A549 (cell line): Measurements from ENCODE around the gene NOD2. TPM values are rescaled to one million over a fixed set of nuclear protein-coding genes. Genes with fewer than 3 reads are reported as not detected.

Experiments used
- ATAC-seq, 2 experiments: fragments of 200-7000 bp in 1 of 2; fragments of >200 bp in 1 of 2; cut with Nextera tagmentation in 1 of 2; cut with Tn5 transposase in 1 of 2; 3 replicates each; pipeline versions ENCODE4 v1.8.0 to v1.9.1; 2018 to 2020; ENCODE audit warnings: mild to moderate bottlenecking in 1 of 2, moderate library complexity in 1 of 2
- CTCF ChIA-PET: fragments of 300-600 bp; sonication (Branson Sonifier 250); formaldehyde crosslinking; extraction: SDS; loops from one replicate; lab custom pipeline; 2021; ENCODE audit warnings: antibody characterized with exemption, inconsistent platforms; lab: Yijun Ruan, JAX
- POLR2A ChIA-PET: fragments of 350-600 bp; formaldehyde crosslinking; extraction: SDS; loops from one replicate; lab custom pipeline; 2021; ENCODE audit warnings: antibody characterized with exemption, inconsistent platforms; lab: Yijun Ruan, JAX
- DNase-seq, 2 experiments: peaks; one replicate each; pipeline versions ENCODE4 v3.0.0 to v3.0.0-alpha.2; 2011 to 2016; ENCODE audit warnings: low read depth in 1 of 2, low spot score in 1 of 2
- FAIRE-seq: peaks from 2 replicates; lab custom pipeline; 2011; peaks lifted over from hg19 to GRCh38; lab: Jason Lieb, UNC
- H3K27ac ChIP-seq, 2 experiments: fragments of >200 bp; sonication (Bioruptor Twin); formaldehyde crosslinking; 3 replicates each; pipeline ENCODE4 v1.5.1; 2016 to 2017
- H3K4me1 ChIP-seq: fragments of >200 bp; sonication (Bioruptor Twin); formaldehyde crosslinking; 3 replicates; pipeline ENCODE4 v1.6.1; 2016
- H3K4me2 ChIP-seq: fragments of >200 bp; sonication (Bioruptor Twin); formaldehyde crosslinking; 3 replicates; pipeline ENCODE4 v1.6.1; 2016
- H3K4me3 ChIP-seq: fragments of >200 bp; sonication (Bioruptor Twin); formaldehyde crosslinking; 3 replicates; pipeline ENCODE4 v1.5.1; 2016
- H3K9me3 ChIP-seq: fragments of >200 bp; sonication (Bioruptor Twin); formaldehyde crosslinking; 3 replicates; pipeline ENCODE4 v1.6.1; 2016
- CEBPB ChIP-seq, 2 experiments: fragments of >200 bp in 1 of 2; sonication (Bioruptor Twin) in 1 of 2; formaldehyde crosslinking in 1 of 2; IDR thresholded peaks; 2 replicates each; pipeline ENCODE4 v1.6.1; 2012 to 2016
- CHD4 ChIP-seq: fragments of 200-600 bp; sonication (generic); IDR thresholded peaks from 2 replicates; pipeline ENCODE4 v1.6.1; 2016; ENCODE audit warnings: antibody characterized with exemption, mild to moderate bottlenecking, borderline replicate concordance
- ELK1 ChIP-seq: fragments of 150-350 bp; IDR thresholded peaks from 2 replicates; pipeline ENCODE4 v1.6.1; 2014; ENCODE audit warnings: low read depth, mild to moderate bottlenecking, low read length
- FOSB ChIP-seq: fragments of 250-450 bp; sonication (Bioruptor Pico); IDR thresholded peaks from 2 replicates; pipeline ENCODE4 v1.5.0; 2020; ENCODE audit warnings: mild to moderate bottlenecking, moderate library complexity
- HEYL ChIP-seq: fragments of 250-450 bp; sonication (Bioruptor Pico); IDR thresholded peaks from 2 replicates; pipeline ENCODE4 v1.8.0; 2021; ENCODE audit warnings: mild to moderate bottlenecking, moderate library complexity
- HOXB13 ChIP-seq: fragments of 250-450 bp; sonication (Bioruptor Pico); IDR thresholded peaks from 2 replicates; pipeline ENCODE4 v1.5.0; 2020; ENCODE audit warnings: low read depth, mild to moderate bottlenecking, moderate library complexity
- JUN ChIP-seq, 2 experiments: fragments of >200 bp; sonication (Bioruptor Twin); formaldehyde crosslinking; IDR thresholded peaks; 2 replicates in 1 of 2; 3 replicates in 1 of 2; pipeline ENCODE4 v1.6.1; 2016 to 2017
- KDM1A ChIP-seq: fragments of 200-600 bp; sonication (generic); IDR thresholded peaks from 2 replicates; pipeline ENCODE4 v1.6.1; 2016; ENCODE audit warnings: low read depth, mild to moderate bottlenecking
- MAZ ChIP-seq: fragments of 150-350 bp; IDR thresholded peaks from 2 replicates; pipeline ENCODE4 v1.6.1; 2014; ENCODE audit warnings: antibody characterized with exemption, low read depth, low read length, borderline replicate concordance
- NFE2L2 ChIP-seq: fragments of 150-350 bp; conservative IDR thresholded peaks from 2 replicates; pipeline ENCODE4 v1.6.1; 2014; ENCODE audit warnings: low read length
- NPAS2 ChIP-seq: fragments of 250-450 bp; sonication (Bioruptor Pico); IDR thresholded peaks from 2 replicates; pipeline ENCODE4 v1.8.0; 2022; ENCODE audit warnings: mild to moderate bottlenecking, moderate library complexity, borderline replicate concordance
- PHF8 ChIP-seq: fragments of 200-600 bp; sonication (generic); IDR thresholded peaks from 2 replicates; pipeline ENCODE4 v1.6.1; 2016; ENCODE audit warnings: low read depth, mild to moderate bottlenecking, antibody characterized with exemption, moderate library complexity, borderline replicate concordance
- POLR2A ChIP-seq: IDR thresholded peaks from 2 replicates; pipeline ENCODE4 v1.6.1; 2012; ENCODE audit warnings: mild to moderate bottlenecking, low read length
- RFX5 ChIP-seq: fragments of 450-650 bp; IDR thresholded peaks from 2 replicates; pipeline ENCODE4 v1.7.1; 2014; ENCODE audit warnings: antibody characterized with exemption, mild to moderate bottlenecking, moderate library complexity
- WGBS: methylation state at CpG from one replicate; pipeline ENCODE4 v1.1.6; 2017; ENCODE audit errors: missing lambda C conversion rate; 5-methylcytosine and 5-hydroxymethylcytosine counted together
- polyA plus RNA-seq, 4 experiments: library from polyadenylated mRNA; depleted of rRNA in 3 of 4; stranded (reverse); fragments of >200 nt; fragmentation: RNase III in 1 of 4; extraction: RNeasy Plus Mini Kit Qiagen cat#74134 plus additional on column Dnase treatment in 1 of 4; gene quantifications; 2 replicates in 3 of 4; 3 replicates in 1 of 4; pipeline ENCODE4 v1.2.3, GENCODE V29; 2011 to 2017
- TF ChIP-seq, protein P1 (sequence below): fragments of 200-600 bp; sonication (generic); IDR thresholded peaks from 2 replicates; pipeline ENCODE4 v1.6.1; 2016; ENCODE audit warnings: antibody characterized with exemption, mild to moderate bottlenecking, moderate library complexity
- TF ChIP-seq, protein P2 (sequence below): fragments of 450-650 bp; IDR thresholded peaks from 2 replicates; pipeline ENCODE4 v1.6.1; 2014; ENCODE audit warnings: antibody characterized with exemption
- TF ChIP-seq, protein P3 (sequence below): fragments of >200 bp; sonication (Bioruptor Twin); formaldehyde crosslinking; IDR thresholded peaks from 2 replicates; pipeline ENCODE4 v1.6.1; 2016
- TF ChIP-seq, protein P4 (sequence below): IDR thresholded peaks from 2 replicates; pipeline ENCODE4 v1.6.1; 2012; ENCODE audit warnings: low read depth, borderline replicate concordance

NOD2 gene
- polyA plus RNA-seq, 2 of the 4 experiments (the other 2 are of a cell fraction) = not detected

DNA sequence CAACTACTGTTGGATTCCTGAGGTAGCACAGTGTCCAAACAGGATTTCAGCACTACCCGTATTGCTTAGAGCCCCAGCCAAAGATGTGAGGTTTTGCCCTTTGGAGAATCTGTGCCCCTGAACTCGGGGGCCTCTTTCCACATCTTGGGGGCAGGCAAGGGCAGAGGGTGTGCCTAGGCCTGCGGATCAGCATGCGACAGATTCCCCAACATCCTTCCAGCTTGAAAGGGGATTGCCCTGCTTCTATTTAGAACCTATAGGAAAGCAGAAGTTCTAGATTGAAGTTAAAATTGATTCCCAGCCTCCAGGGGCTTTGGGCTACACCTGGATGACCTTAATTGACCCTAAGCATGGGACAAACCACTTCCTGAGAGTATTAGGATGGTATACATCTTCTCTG is 19.6 kb downstream of the NOD2 start:
- H3K4me2 ChIP-seq = no peak overlapping the region
- H3K4me3 ChIP-seq = no peak overlapping the region
- no peak for FAIRE-seq
- DNase-seq = no peak
- H3K27ac ChIP-seq = no peak overlapping the region
- POLR2A ChIA-PET = no interaction called here
- no peaks in the 10 kb centered on the region for H3K9me3 ChIP-seq
- H3K4me1 ChIP-seq = no peaks in the 10 kb centered on the region
- WGBS = 47% methylated on average over 4 of the region's 4 CpGs
- no peak for TF ChIP-seq POLR2A
- TF ChIP-seq KDM1A = no peak
- TF ChIP-seq NPAS2 = no peak
- no peak for TF ChIP-seq FOSB (CRISPR knock-in tag)
- TF ChIP-seq CEBPB (IDR thresholded peaks at IDR 0.05) = no peak
- TF ChIP-seq PHF8 = no peak
- TF ChIP-seq NFE2L2 = no peak
- no peak for TF ChIP-seq HOXB13 (CRISPR knock-in tag)
- TF ChIP-seq, protein P1, sequence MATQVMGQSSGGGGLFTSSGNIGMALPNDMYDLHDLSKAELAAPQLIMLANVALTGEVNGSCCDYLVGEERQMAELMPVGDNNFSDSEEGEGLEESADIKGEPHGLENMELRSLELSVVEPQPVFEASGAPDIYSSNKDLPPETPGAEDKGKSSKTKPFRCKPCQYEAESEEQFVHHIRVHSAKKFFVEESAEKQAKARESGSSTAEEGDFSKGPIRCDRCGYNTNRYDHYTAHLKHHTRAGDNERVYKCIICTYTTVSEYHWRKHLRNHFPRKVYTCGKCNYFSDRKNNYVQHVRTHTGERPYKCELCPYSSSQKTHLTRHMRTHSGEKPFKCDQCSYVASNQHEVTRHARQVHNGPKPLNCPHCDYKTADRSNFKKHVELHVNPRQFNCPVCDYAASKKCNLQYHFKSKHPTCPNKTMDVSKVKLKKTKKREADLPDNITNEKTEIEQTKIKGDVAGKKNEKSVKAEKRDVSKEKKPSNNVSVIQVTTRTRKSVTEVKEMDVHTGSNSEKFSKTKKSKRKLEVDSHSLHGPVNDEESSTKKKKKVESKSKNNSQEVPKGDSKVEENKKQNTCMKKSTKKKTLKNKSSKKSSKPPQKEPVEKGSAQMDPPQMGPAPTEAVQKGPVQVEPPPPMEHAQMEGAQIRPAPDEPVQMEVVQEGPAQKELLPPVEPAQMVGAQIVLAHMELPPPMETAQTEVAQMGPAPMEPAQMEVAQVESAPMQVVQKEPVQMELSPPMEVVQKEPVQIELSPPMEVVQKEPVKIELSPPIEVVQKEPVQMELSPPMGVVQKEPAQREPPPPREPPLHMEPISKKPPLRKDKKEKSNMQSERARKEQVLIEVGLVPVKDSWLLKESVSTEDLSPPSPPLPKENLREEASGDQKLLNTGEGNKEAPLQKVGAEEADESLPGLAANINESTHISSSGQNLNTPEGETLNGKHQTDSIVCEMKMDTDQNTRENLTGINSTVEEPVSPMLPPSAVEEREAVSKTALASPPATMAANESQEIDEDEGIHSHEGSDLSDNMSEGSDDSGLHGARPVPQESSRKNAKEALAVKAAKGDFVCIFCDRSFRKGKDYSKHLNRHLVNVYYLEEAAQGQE = no peak
- TF ChIP-seq RFX5 = no peak
- TF ChIP-seq MAZ = no peak
- TF ChIP-seq JUN (IDR thresholded peaks at IDR 0.05) = no peak
- no peak for TF ChIP-seq HEYL (CRISPR knock-in tag)
- no peak for TF ChIP-seq ELK1
- TF ChIP-seq, all 56 proteins: peak for 0
- no peak for ATAC-seq
- CTCF ChIA-PET = interaction anchor here (2.0 kb wide), 1 partner anchor 48 kb away, joined by 6 read pairs; no protein-coding TSS in a partner anchor

- ATAC-seq = no peak
- POLR2A ChIA-PET = interaction anchor here (0.6 kb wide), 1 partner anchor 11 kb away, joined by 3 read pairs; no protein-coding TSS in a partner anchor
- no peaks in the 10 kb centered on the region for H3K4me1 ChIP-seq
- no peak for DNase-seq
- no peaks in the 10 kb centered on the region for H3K9me3 ChIP-seq
- no peak overlapping the region for H3K27ac ChIP-seq
- CTCF ChIA-PET = no interaction called here
- 14% methylated on average over 4 of the region's 4 CpGs for WGBS
- no peak for FAIRE-seq
- H3K4me2 ChIP-seq = no peak overlapping the region
- H3K4me3 ChIP-seq = no peak overlapping the region
- TF ChIP-seq HOXB13 (CRISPR knock-in tag) = no peak
- TF ChIP-seq, protein P2, sequence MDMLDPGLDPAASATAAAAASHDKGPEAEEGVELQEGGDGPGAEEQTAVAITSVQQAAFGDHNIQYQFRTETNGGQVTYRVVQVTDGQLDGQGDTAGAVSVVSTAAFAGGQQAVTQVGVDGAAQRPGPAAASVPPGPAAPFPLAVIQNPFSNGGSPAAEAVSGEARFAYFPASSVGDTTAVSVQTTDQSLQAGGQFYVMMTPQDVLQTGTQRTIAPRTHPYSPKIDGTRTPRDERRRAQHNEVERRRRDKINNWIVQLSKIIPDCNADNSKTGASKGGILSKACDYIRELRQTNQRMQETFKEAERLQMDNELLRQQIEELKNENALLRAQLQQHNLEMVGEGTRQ = no peak
- no peak for TF ChIP-seq CHD4
- TF ChIP-seq, protein P1 = no peak
- TF ChIP-seq, protein P3, sequence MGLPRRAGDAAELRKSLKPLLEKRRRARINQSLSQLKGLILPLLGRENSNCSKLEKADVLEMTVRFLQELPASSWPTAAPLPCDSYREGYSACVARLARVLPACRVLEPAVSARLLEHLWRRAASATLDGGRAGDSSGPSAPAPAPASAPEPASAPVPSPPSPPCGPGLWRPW = no peak
- TF ChIP-seq, protein P4, sequence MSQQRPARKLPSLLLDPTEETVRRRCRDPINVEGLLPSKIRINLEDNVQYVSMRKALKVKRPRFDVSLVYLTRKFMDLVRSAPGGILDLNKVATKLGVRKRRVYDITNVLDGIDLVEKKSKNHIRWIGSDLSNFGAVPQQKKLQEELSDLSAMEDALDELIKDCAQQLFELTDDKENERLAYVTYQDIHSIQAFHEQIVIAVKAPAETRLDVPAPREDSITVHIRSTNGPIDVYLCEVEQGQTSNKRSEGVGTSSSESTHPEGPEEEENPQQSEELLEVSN = no peak
Observed at GRCh38 chr16:50717091-50717490, 23.7 kb downstream of the NOD2 start.
